Lower leg skin (tissue), 3 donors: Measurements from ENCODE around the gene FOXP2.

Experiments
- CTCF ChIP-seq, 3 donors: fragments of 450-650 bp; IDR thresholded peaks; one replicate each; pipeline ENCODE4 v1.5.1; 2016; ENCODE audit warnings: antibody characterized with exemption in 3 of 3, mild to moderate bottlenecking in 3 of 3, moderate library complexity in 2 of 3
- POLR2A ChIP-seq, 2 donors: fragments of 450-650 bp; IDR thresholded peaks; one replicate each; pipeline ENCODE4 v1.6.1; 2016 to 2017; ENCODE audit warnings: antibody characterized with exemption in 2 of 2, mild to moderate bottlenecking in 1 of 2, moderate library complexity in 1 of 2

GRCh38 chr7:114502454-114503254 is 88.0 kb downstream of the FOXP2 start:
- TF ChIP-seq CTCF (IDR thresholded peaks at IDR 0.05) (no peak), POLR2A (IDR thresholded peaks at IDR 0.05) (no peak)
